GM19238 (cell line): ENCODE results near the gene WSB1.
A peak's percentile ranks its signal among the peaks of the same experiment; 100 is the strongest.
"Not testable (repeated sequence)": the region's sequence is repeated elsewhere in the genome, so short reads cannot be mapped to it uniquely, and the experiment has no call there.

Experiments
- DNase-seq: peaks from one replicate; pipeline ENCODE4 v3.0.0; 2011; ENCODE audit warnings: low spot score; ENCODE audit not compliant: insufficient read length

Gene WSB1

GRCh38 chr17:27279132-27279531 is 14.8 kb upstream of the WSB1 start:
- DNase-seq: not testable (repeated sequence)

DNA sequence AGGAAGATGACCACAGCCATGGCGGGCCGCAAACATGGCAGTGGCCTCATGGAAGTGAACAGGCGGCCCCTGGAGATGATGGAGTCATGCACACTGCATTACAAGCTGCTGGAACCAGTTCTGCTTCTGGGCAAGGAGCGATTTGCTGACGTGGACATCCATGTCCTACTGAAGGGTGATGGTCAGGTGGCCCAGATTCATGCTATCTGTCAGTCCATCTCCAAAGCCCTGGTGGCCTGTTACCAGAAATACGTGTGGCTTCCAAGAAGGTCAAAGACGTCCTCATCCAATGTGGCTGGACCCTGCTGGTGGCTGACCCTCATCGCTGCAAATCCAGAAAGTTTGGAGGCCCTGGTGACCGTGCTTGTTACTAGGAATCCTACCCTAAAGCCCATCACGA is 13.4 kb upstream of the WSB1 start:
- DNase-seq: no peak

DNA sequence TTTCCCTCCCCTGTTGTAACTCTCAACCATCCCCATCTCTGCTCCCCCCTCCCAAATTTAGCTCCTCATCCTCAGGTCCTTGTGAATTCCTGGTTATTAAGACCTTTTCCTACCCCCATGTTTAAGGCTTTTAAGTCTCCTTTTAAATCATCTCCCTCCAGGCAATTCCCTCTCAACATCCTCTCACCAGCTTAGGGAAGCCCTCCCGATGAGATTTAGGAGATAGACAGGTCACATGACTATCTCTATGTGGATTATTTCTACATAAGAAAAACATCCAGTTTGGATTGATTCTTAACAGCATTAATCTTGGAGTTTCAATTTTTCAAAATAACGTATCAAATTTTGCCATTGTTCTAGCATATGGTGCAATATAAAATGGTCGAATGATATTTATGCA is 12.5 kb upstream of the WSB1 start:
- no peak for DNase-seq

- no peak for DNase-seq
Measured at GRCh38 chr17:27282054-27282551, 11.8 kb upstream of the WSB1 start.

GRCh38 chr17:27283060-27283459 is 10.9 kb upstream of the WSB1 start:
- DNase-seq: no peak

- no peak for DNase-seq
Measured at GRCh38 chr17:27283751-27284150, 10.2 kb upstream of the WSB1 start.

- DNase-seq: no peak
Measured at GRCh38 chr17:27284811-27285415, 9.0 kb upstream of the WSB1 start.

GRCh38 chr17:27285516-27285915 is 8.4 kb upstream of the WSB1 start:
- DNase-seq: no peak

GRCh38 chr17:27288183-27288582 is 5.7 kb upstream of the WSB1 start:
- no peak for DNase-seq

DNA sequence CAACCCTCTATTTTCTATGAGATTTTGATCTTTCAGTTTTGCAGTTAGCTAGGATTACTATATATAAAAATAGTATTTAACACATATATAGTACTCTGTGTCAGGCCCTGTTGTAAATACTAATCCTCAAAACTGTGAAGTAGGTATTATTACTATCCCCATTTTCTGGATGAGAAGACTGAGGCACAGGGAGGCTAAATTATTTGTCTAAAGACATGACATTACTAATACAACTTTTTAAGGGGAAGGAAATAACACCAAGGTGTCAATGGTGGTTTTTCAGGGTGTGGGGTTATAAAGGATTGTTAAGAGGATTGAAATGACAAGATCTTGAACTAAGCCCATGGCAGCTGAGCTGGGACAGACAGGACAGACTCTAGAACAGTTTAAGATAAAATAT is 4.1 kb upstream of the WSB1 start:
- no peak for DNase-seq

- no peak for DNase-seq
Measured at GRCh38 chr17:27290916-27291598, 2.9 kb upstream of the WSB1 start.

DNA sequence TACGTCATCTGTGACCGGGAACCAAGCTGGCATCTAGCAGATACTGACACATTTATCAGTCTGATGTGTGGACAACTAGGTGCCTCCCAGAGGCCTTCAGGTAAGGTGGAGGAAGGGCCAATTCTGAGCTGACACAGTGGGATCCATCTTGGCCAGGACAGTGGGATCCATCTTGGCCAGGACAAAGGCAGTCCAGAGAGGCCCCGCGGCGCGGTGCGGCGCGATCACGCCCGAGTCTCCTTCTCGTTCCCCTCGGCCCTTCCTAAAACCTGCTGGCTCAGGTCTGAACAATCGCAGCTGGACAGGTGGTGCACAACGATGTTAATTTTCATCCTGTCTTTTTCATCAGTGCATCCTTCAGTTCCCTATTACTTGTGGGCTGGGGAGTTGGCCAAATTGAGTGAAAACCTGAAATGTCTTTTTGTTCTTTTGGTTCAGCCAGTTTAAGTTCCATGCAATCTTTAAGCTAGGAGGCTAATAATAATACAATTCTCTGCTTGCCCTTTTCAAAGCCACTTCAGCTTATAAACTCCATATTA is 486 bp upstream of the WSB1 start:
- peak; percentile 5 for DNase-seq

- DNase-seq: peak; percentile 10
Measured at GRCh38 chr17:27294689-27295630, 1.0 kb downstream of the WSB1 start.

DNA sequence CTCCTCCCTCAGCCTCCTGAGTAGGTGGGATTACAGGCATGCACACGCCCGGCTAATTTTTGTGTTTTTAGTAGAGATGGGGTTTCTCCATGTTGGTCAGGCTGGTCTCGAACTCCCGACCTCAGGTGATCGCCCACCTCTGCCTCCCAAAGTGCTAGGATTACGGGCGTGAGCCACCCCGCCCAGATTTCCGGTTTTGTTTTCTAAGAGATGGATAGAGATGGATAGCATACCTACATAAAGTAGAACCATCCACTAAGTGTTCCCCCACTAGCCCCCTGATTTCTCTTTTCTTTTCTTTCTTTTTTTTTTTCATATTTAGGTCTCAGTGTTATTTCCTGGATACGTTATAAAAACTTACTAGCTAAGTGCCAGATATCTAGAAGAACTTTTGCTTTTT is 2.0 kb downstream of the WSB1 start:
- DNase-seq: no peak

DNA sequence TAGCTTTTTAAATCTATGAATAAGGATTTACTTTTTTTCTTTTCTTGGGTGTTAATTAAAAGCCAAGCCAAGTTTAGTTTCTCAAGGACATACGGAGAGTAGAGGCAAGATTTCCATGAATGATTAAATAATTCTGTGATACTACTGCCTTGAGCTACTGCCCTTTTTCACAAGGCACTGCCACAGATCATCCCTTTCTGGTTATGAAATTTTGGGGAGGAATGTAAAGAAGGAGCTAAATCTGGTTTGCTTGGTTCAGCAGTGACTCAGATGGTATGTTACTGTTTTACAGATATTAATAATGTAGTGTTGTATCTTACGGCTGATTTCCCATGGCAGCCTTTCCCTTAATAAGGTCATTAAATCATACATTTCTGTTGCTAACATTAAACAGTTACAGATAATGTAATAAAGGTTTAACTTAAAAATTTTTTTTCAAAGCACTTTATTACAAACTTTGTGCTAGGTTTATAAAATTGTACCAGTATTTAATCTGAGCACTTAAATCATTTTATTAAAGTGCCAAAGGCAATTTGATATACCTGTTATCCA is 2.6 kb downstream of the WSB1 start:
- no peak for DNase-seq

DNA sequence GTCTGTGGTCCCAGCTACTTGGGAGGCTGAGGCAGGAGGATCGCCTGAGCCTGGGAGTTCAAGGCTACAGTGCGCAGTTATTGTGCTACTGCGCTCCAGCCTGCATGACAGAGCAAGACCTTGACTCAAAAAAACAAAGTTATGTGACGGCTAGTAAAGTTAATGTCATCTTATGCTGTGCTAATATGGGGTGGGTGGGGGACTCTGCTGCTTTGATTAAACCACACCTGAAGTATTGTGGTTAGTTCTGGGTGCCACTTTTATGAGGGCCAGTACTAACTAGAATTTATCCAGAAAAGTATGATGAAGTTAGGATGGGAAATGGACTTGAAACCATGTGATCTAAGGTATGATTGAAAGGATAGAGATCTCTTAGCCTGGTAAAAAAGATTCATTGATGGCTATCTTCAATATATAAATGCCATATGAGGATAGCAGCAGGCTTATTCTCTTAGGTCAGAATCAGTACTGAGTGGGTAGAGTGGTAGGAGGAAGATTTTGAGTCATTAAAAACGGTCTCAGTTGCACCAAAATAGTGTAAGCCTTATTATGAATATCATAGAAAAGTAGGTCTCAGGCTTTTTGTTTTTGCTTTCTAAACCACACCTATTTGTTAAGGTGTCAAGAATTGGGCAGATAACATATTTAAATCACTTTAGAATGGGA is 5.6 kb downstream of the WSB1 start:
- no peak for DNase-seq

- no peak for DNase-seq
Measured at GRCh38 chr17:27303734-27304133, 9.8 kb downstream of the WSB1 start.

DNA sequence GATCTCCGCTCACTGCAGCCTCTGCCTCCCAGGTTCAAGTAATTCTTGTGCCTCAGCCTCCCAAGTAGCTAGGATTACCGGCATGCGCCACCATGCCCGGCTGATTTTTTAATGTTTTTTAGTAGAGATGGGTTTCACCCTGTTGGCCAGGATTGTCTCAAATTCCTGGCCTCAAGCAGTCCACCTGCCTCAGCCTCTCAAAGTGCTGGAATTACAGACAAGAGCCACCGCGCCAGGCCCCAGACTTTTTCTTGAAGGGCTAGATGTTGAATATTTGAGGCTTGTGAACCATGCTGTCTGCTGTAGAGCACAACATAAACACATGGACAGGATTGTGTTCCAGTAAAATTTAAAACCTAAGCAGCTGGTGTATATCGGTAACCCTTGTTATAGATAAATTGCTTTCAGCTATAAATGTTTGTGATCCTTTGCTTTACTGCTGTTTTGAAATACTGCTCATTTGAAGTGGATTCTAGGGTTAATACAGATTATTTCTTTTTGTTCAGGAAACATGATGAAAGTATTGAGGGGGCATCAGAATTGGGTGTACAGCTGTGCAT is 12.4 kb downstream of the WSB1 start:
- DNase-seq: no peak

- no peak for DNase-seq
Measured at GRCh38 chr17:27310565-27311110, 16.7 kb downstream of the WSB1 start.

- no peak for DNase-seq
Measured at GRCh38 chr17:27313301-27313700, 19.4 kb downstream of the WSB1 start.
